NOMO-1 treated with DMSO at 0.1 percent for 48 hours (cell line): Measurements from ENCODE around the gene COMMD3.

Experiments used
- DNase-seq: peaks from one replicate; lab custom pipeline; 2025; ENCODE audit not compliant: unreplicated experiment; lab: John Stamatoyannopoulos, UW

Gene COMMD3

GRCh38 chr10:22365644-22366434 is 49.7 kb downstream of the COMMD3 start:
- no peak for DNase-seq

GRCh38 chr10:22366435-22366703 is 50.2 kb downstream of the COMMD3 start:
- DNase-seq: no peak

- no peak for DNase-seq
Observed at GRCh38 chr10:22366771-22367170, 50.6 kb downstream of the COMMD3 start.

DNA sequence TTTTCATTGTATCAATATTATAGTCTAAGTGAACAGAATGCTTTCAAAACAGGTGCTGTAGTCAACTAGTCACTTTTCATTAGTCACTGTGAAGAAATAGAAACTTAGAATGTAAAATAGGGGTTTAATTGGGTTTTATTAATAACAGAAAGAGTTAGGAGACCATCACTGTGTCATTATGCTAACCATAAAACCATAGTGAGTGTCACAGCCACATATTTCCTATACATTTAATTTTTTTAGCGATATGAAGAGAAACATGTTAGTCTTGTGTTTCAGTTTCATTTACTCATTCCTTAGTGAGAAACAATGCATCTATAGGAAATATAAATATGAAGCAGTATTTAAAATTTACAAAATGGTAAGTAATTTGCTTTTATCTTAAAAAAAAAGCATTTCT is 51.3 kb downstream of the COMMD3 start:
- no peak for DNase-seq

DNA sequence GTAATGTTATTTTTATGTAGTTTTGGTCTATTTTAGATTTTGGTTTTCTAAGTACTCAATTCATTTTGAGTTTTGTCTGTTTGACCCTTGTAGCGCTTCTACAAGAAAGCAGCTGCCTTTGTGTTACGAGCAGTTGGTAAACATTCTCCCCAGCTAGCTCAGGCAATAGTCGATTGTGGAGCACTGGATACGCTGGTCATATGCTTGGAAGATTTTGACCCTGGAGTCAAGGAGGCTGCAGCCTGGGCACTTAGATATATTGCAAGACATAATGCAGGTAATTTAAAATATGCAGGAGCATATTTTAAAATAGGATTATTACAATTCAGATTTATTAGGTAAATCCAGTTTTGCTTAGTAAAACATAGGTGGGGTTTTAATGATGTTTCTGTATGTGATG is 52.2 kb downstream of the COMMD3 start:
- no peak for DNase-seq

DNA sequence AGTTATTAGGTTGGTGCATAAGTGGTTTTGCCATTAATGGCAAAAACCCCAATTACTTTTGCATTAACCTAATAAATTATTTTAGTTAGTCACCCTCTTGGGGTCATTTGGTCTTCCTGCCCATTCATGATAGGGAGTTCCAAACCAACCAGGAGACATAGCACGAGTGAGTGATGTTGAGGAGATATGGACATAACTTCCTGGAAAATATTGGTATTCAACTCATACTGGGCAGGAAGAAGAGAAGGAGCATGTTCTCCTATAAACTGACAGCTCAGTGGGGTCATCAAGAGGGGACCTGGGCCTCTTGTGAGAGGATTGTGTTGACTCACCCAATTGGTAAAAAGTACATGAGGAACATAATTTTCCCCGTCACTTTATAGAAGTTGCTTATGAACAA is 52.8 kb downstream of the COMMD3 start:
- no peak for DNase-seq

DNA sequence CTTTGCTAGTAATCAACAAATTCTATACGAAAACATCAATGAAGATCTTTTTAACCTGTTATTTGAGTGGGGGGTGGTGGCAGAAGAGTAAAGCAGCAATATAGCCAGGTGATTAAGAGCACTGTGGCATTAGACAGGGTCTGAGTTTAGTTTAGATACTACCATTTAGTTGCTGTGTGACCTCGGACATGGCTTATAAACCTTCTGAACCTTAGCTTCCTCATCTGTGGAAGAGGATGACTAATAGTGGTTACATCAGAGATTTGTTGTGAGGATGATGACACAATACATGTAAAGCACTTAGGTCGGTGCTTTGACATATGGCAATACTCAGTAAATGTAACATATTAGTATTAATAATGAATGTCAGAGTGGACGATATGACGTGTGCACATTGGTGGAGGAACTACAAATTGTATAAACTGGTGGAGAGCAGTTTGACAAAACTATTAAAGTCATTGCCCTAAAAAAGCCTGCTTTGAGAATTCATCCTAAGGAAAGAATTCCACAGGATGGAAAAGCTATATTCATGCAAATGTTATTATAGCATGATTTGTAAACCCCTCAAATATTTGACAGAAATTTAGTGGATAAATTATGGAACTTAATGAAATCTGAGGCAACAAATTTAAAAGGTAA is 53.4 kb downstream of the COMMD3 start:
- DNase-seq: peak; percentile 93
